Measurements from ENCODE around the gene VAMP1.

GRCh38 chr12:6469092-6469491 lies 1.4 kb downstream of the VAMP1 start:
- TF ChIP-seq, protein P1, sequence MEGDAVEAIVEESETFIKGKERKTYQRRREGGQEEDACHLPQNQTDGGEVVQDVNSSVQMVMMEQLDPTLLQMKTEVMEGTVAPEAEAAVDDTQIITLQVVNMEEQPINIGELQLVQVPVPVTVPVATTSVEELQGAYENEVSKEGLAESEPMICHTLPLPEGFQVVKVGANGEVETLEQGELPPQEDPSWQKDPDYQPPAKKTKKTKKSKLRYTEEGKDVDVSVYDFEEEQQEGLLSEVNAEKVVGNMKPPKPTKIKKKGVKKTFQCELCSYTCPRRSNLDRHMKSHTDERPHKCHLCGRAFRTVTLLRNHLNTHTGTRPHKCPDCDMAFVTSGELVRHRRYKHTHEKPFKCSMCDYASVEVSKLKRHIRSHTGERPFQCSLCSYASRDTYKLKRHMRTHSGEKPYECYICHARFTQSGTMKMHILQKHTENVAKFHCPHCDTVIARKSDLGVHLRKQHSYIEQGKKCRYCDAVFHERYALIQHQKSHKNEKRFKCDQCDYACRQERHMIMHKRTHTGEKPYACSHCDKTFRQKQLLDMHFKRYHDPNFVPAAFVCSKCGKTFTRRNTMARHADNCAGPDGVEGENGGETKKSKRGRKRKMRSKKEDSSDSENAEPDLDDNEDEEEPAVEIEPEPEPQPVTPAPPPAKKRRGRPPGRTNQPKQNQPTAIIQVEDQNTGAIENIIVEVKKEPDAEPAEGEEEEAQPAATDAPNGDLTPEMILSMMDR (IDR thresholded peaks at IDR 0.05), result no peak
- TF ChIP-seq POLR2A (IDR thresholded peaks at IDR 0.05), result no peak

Data from lower leg skin (tissue), 3 donors.